G401.6 (cell line): ENCODE measurements around the gene ASL.
"Not testable (repeated sequence)": the region's sequence is repeated elsewhere in the genome, so short reads cannot be mapped to it uniquely, and the experiment has no call there.

Source experiments
- FAIRE-seq: peaks from 2 replicates; lab custom pipeline; 2012; peaks lifted over from hg19 to GRCh38; lab: Jason Lieb, UNC

Gene ASL

GRCh38 chr7:66075590-66076461 is at the start of gene ASL:
TSS of gene ASL (plus strand) at chr7:66075819. CDS start at chr7:66076082, 263 bp downstream.
- no peak for FAIRE-seq

DNA sequence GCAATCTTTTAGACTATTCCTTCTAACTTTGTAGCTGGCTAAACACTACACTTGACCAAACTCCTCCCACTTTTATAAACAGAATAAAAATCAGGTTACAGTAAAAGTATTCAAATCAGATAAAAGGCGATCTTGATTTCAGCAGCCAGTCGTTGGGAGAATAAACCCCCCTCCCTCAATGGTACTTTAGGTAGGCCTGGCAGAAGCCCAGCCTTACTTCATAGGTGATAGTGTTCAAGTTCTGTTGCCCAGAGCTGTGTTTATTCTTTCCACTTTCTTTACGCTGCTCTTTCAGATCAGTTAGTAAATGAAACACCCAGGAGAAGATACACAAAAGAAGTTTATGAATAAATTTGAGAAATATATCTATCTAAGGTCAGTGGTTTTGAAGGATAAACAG is 47.3 kb upstream of the ASL start:
- FAIRE-seq = not testable (repeated sequence)

DNA sequence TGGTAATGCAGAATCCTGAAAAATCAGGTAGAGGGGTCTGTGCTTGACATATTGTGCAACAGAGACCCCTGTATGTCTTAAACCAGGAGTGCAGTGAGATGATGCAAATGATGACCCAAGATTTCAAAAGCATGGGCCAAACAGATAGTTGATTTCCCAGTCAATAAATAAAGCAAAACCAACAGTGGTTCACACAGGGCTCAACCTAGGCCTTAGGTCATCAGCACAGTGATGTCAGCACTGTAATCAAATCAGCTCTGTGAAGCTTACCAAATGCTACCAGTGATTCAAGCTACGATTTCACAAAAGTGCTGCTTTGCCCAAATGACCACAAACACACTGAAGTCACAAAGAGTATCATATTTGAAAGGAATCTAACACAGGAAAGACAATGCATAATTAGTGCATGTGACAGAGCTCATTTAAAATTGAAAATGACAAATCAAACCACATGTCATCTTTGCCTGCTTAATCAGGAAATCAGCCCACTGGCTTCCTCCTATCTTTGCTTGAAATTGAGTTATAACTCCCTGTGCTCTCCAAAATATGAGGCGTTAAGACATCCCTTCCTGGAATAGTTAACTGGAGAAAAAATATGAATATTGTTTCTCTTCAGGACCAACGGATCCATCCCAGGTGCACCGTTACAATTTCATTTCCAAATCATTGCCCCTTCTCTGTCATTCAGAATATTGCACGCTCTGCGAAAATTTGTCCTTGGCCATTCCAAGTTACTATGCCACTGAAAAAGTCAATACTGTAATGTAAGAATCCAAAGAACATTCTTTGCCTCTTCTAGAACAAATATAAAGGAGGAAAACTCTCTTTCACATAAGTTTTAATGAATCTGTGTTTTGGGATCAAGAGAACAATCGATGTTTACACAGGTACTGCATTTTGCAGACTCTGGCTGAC is 41.9 kb upstream of the ASL start:
- no peak for FAIRE-seq

DNA sequence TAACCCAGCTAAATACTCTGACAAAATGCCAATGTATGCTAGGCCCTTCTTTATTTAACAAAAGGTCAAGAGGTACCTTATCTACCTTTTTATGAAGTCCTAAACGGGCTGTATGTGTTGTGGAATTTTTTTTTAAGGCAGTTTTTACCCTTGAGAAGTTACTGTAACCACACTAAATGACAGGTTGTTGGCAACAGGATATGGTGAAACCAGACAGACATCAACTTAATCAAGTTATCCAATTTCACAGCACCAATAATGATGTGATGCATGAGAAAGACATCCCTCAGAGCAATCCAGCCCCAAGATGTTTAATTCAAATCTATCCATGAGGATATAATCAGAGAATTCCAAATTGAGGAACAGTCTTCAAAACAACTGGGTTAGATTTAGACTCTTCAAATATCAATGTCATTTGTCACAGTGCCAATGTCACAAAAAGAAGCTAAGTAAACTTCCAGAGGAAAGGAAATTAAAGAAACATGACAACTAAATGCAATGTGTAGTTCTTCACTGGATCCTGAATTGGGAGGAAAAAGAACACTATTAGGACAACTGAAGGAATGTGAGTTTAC is 41.1 kb upstream of the ASL start:
- not testable (repeated sequence) for FAIRE-seq

- no peak for FAIRE-seq
Measured at GRCh38 chr7:66036382-66036781, 39.2 kb upstream of the ASL start.

GRCh38 chr7:66036788-66037187 is 38.8 kb upstream of the ASL start:
- no peak for FAIRE-seq

- no peak for FAIRE-seq
Measured at GRCh38 chr7:66039094-66039670, 36.4 kb upstream of the ASL start.

DNA sequence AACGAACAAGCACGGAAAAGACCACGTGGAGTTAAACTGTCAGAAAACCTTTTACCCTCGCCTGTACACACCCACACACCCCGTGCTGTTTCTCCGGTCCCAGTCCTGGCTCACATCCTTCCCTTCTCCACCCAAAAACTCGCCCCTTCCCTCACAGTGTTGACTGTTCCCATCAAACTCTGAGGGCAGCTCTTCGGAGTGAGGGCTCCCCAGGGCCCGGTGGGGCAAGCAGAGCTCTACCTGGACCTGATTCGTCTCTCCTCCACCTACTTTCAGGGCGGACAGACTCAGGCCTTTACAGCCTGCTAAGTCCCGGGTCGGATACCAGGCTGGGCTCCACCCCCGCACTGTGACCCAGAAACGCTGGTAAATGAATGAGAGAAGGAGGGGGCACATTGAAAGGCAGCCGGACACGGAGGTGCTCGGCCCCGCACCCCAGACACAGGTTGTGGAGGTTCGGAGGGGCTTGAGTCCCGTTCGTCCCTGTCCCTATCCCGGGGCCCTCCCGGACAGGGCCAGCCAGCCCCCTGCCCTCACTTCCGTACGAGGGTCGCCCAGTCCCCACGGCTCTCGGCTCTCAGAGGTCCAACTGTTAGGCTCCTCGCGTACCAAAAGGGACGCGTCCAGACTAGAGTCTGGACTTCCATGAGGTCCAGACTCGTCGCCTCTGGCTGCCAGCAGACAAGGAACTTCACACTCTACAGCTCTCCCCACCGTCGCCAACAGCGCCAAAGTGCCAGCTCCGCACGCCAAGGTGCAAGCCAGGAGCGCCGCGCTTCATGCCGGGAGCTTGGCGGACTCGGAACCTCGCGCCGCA is 31.7 kb upstream of the ASL start:
- FAIRE-seq = no peak

DNA sequence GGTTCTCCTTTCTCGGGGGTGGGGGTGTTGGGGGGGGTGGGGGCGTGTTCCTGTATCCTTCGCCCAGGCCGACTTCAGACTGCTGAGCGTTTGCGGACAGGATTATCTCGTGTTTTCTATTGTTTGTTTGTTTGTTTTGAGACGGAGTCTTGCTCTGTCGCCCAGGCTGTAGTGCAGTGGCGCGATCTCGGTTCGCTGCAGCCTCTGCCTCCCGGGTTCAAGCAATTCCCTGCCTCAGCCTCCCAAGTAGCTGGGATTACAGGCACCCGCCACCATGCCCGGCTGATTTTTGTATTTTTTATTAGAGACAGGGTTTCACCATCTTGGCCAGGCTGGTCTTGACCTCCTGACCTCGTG is 31.1 kb upstream of the ASL start:
- FAIRE-seq = not testable (repeated sequence)

- no peak for FAIRE-seq
Measured at GRCh38 chr7:66047426-66047825, 28.2 kb upstream of the ASL start.

GRCh38 chr7:66049886-66050285 is 25.7 kb upstream of the ASL start:
- FAIRE-seq = not testable (repeated sequence)

DNA sequence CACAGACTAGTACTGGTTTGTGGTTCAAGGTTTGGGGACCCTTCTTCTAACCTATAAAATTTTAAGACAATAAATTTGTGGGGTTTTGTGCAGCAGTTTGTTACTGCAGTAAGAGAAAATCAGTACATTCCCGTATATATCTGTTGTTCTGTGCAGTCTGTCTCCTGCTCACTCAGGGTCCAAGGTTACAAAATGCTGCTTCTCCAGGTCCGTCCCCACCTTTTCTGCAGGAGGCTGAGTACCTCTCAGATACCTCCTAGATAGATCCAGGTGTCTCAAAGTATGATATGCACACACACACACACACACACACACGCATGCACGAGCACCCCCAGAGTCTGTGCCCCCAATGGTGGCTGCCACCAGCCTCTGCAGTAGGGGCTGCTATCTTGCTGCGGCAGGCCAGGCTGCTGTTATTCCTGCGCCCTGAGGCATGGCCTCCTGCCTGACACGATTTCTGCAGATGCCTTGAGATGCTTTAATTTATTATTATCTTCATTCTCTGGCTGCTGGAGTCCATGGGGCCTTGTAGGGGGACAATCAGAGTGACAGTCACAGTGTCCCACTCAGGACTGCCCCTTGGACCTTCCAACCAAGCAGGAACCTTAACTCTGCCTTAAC is 25.2 kb upstream of the ASL start:
- FAIRE-seq = no peak

- FAIRE-seq = no peak
Measured at GRCh38 chr7:66050990-66051448, 24.6 kb upstream of the ASL start.

DNA sequence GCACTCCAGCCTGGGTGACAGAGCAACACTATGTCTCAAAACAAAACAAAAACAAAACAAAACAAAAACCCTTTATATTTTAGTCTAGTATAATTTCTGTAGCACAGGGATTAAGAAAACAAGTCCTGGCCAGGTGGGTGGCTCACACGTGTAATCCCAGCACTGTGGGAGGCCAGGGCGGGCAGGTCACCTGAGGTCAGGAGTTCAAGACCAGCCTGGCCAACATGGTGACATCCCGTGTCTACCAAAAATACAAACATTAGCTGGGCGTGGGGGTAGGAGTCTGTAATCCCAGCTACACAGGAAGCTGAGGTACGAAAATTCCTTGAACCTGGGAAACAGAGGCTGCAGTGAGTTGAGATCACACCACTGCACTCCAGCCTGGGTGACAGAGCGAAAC is 23.2 kb upstream of the ASL start:
- no peak for FAIRE-seq

DNA sequence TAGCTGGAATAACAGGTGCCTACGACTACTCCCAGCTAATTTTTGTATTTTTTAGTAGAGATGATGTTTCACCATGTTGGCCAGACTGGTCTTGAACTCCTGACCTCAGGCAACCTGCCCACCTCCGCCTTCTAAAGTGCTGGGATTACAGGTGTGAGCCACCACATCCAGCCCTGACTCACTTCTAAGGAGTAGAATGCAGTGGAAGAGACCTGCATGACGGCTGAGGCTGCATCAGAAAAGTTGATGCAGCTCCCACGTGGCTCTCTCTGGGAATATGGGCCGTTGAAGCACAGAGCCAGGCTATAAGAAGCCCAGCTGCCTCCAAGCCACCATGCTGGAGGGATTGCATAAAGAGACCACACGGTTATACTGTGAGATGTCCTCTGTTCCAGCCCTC is 21.6 kb upstream of the ASL start:
- no peak for FAIRE-seq

GRCh38 chr7:66055321-66055956 is 20.2 kb upstream of the ASL start:
- FAIRE-seq = no peak

GRCh38 chr7:66060796-66061195 is 14.8 kb upstream of the ASL start:
- FAIRE-seq = no peak

- no peak for FAIRE-seq
Measured at GRCh38 chr7:66069732-66070131, 5.9 kb upstream of the ASL start.

DNA sequence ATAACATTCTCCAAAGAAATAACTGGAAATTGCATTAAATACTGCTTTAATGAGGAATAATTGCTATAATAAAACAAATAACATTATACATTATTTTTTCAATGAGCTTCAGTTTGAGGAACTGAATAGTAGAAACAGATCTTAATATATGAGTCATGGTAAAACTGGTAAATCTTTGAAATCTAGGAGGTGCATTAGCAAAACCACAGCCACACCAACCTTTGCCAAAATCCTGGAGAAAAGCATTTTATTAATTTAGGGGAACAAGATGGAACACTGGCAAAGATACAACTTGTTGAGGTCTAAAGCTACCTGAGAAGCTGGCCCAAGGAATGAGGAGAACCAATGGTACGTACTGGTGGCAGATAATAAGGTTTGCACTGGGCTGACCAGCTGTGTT is 5.4 kb upstream of the ASL start:
- no peak for FAIRE-seq

DNA sequence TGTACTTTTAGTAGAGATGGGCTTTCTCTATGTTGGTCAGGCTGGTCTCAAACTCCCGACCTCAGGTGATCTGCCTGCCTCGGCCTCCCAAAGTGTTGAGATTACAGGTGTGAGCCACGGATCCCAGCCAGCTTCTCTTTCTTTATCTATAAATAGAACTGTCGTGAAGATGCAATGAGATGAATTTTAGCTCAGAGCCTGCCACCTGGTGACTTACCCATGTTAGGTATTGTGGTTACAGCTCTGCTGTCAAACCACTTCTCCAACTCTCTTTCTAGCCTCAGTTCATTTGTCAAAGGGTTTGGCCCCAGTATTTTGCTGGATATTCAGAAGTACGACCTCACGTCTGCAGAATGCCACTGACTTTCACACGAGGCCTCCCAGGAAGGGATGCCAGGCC is 3.4 kb upstream of the ASL start:
- FAIRE-seq = not testable (repeated sequence)
